ENCODE data around the gene AQR. TPM values are rescaled to one million over a fixed set of nuclear protein-coding genes. Genes with fewer than 3 reads are reported as not detected.

AQR gene
- total and polyA plus RNA-seq, 2 of the 8 experiments (the other 6 are each of a cell fraction or from before 2014, with no cell fraction given) = 34.5 to 57.6 TPM

- TF ChIP-seq CHD7 (IDR thresholded peaks at IDR 0.05; ENCODE audit: insufficient replicate concordance, low read length) (no peak), BCL11A (IDR thresholded peaks at IDR 0.05; ENCODE audit: low read depth in 2 of 2, low read length in 2 of 2) (no peak), MAFK (IDR thresholded peaks at IDR 0.05; ENCODE audit: low read depth, low read length) (no peak), CHD2 (IDR thresholded peaks at IDR 0.05; ENCODE audit: low read length) (no peak), POU5F1 (IDR thresholded peaks at IDR 0.05; ENCODE audit: low read depth, low read length) (no peak), KDM5A (IDR thresholded peaks at IDR 0.05; ENCODE audit: low read length) (no peak), NRF1 (IDR thresholded peaks at IDR 0.05; ENCODE audit: low read depth, low read length) (no peak)
These were observed 160.4 kb downstream of the AQR start (continued) for GRCh38 chr15:34809186-34809585.
